Skeletal muscle tissue (tissue), 4 donors: Measurements from ENCODE around the gene ITPR1. TPM values are rescaled to one million over a fixed set of nuclear protein-coding genes. Genes with fewer than 3 reads are reported as not detected.

ENCODE experiments used
- H3K27ac ChIP-seq: one replicate; pipeline ENCODE4 v1.7.0; 2013; ENCODE audit warnings: mild to moderate bottlenecking, low read depth, low read length, inconsistent platforms
- H3K27me3 ChIP-seq, 3 donors: one replicate each; pipeline ENCODE4 v1.7.0; 2013; ENCODE audit warnings: low read length in 3 of 3; ENCODE audit not compliant: control insufficient read depth in 3 of 3, insufficient read depth in 3 of 3
- H3K36me3 ChIP-seq, 3 donors: one replicate each; pipeline ENCODE4 v1.7.0; 2013; ENCODE audit warnings: low read length in 3 of 3; ENCODE audit not compliant: control insufficient read depth in 3 of 3, insufficient read depth in 3 of 3
- H3K4me1 ChIP-seq, 3 donors: one replicate each; pipeline ENCODE4 v1.7.0; 2013; ENCODE audit warnings: low read length in 3 of 3, mild to moderate bottlenecking in 3 of 3; ENCODE audit not compliant: control insufficient read depth in 3 of 3, insufficient read depth in 3 of 3
- H3K4me3 ChIP-seq, 3 donors: one replicate each; pipeline ENCODE4 v1.7.0; 2013; ENCODE audit warnings: low read length in 3 of 3
- H3K9ac ChIP-seq, 3 donors: one replicate each; pipeline ENCODE4 v1.7.0; 2013; ENCODE audit warnings: low read length in 3 of 3, mild to moderate bottlenecking in 3 of 3, moderate library complexity in 2 of 3, low read depth in 1 of 3
- H3K9me3 ChIP-seq, 3 donors: one replicate each; pipeline ENCODE4 v1.7.0; 2013; ENCODE audit warnings: low read length in 3 of 3; ENCODE audit not compliant: control insufficient read depth in 3 of 3
- total RNA-seq: library from RNA; depleted of rRNA; stranded (reverse); fragments of >200 nt; gene quantifications from one replicate; pipeline ENCODE4 v1.2.3, GENCODE V29; 2014
- donor health status: Osteomylitis.

The ITPR1 gene
- total RNA-seq, 1 donor from 2014 or later = 55.8 TPM

- Histone ChIP-seq H3K27ac (no peak overlapping the region), H3K27me3 (no peaks in the 10 kb centered on the region), H3K4me1 (peaks cover 0 to 13% (median 10%) of the 10 kb centered on the region in 3 donors), H3K9me3 (no peaks in the 10 kb centered on the region), H3K4me3 (peak overlapping the region in 2 of 3 donors; percentile 21 to 42), H3K36me3 (no peaks in the 10 kb centered on the region), H3K9ac (no peak overlapping the region)
Measured at GRCh38 chr3:4730719-4731118, 237.6 kb downstream of the ITPR1 start.

- no peak overlapping the region for H3K27ac ChIP-seq
- no peaks in the 10 kb centered on the region for H3K36me3 ChIP-seq
Measured at GRCh38 chr3:4731543-4732111, 238.5 kb downstream of the ITPR1 start.

GRCh38 chr3:4732925-4733324 is 239.8 kb downstream of the ITPR1 start:
- Histone ChIP-seq H3K27ac (no peak overlapping the region), H3K36me3 (no peaks in the 10 kb centered on the region), H3K9me3 (no peaks in the 10 kb centered on the region), H3K4me1 (peaks cover 2 to 17% (median 10%) of the 10 kb centered on the region in 3 donors), H3K9ac (no peak overlapping the region), H3K4me3 (no peak overlapping the region), H3K27me3 (no peaks in the 10 kb centered on the region)

More at GRCh38 chr3:4731543-4732111, 238.5 kb downstream of the ITPR1 start:
- H3K4me3 ChIP-seq = no peak overlapping the region
- H3K4me1 ChIP-seq = peaks cover 0 to 17% (median 10%) of the 10 kb centered on the region in 3 donors
- no peak overlapping the region for H3K9ac ChIP-seq
- H3K9me3 ChIP-seq = no peaks in the 10 kb centered on the region
- H3K27me3 ChIP-seq = no peaks in the 10 kb centered on the region

- no peaks in the 10 kb centered on the region for H3K9me3 ChIP-seq
- H3K4me3 ChIP-seq = no peak overlapping the region
- H3K9ac ChIP-seq = no peak overlapping the region
- H3K27me3 ChIP-seq = no peaks in the 10 kb centered on the region
- H3K27ac ChIP-seq = no peak overlapping the region
- H3K36me3 ChIP-seq = no peaks in the 10 kb centered on the region
- peaks cover 9 to 17% (median 12%) of the 10 kb centered on the region in 3 donors for H3K4me1 ChIP-seq
Measured at GRCh38 chr3:4734454-4734853, 241.3 kb downstream of the ITPR1 start.

- H3K9ac ChIP-seq = no peak overlapping the region
- no peaks in the 10 kb centered on the region for H3K36me3 ChIP-seq
- no peaks in the 10 kb centered on the region for H3K27me3 ChIP-seq
- H3K27ac ChIP-seq = no peak overlapping the region
- H3K9me3 ChIP-seq = no peaks in the 10 kb centered on the region
- peaks cover 9 to 24% (median 13%) of the 10 kb centered on the region in 3 donors for H3K4me1 ChIP-seq
- H3K4me3 ChIP-seq = no peak overlapping the region
Measured at GRCh38 chr3:4735243-4735642, 242.1 kb downstream of the ITPR1 start.

- Histone ChIP-seq H3K27me3 (no peaks in the 10 kb centered on the region), H3K9me3 (no peaks in the 10 kb centered on the region), H3K36me3 (no peaks in the 10 kb centered on the region), H3K27ac (peak overlapping the region; percentile 46), H3K4me3 (no peak overlapping the region), H3K4me1 (peaks cover 15 to 24% (median 18%) of the 10 kb centered on the region in 3 donors), H3K9ac (no peak overlapping the region)
Measured at GRCh38 chr3:4736284-4736861, 243.2 kb downstream of the ITPR1 start.

- H3K4me3 ChIP-seq = no peak overlapping the region
- H3K27ac ChIP-seq = no peak overlapping the region
- no peaks in the 10 kb centered on the region for H3K9me3 ChIP-seq
- no peak overlapping the region for H3K9ac ChIP-seq
- H3K4me1 ChIP-seq = peaks cover 25 to 32% (median 32%) of the 10 kb centered on the region in 3 donors
- H3K27me3 ChIP-seq = no peaks in the 10 kb centered on the region
- no peaks in the 10 kb centered on the region for H3K36me3 ChIP-seq
Measured at GRCh38 chr3:4738737-4739274, 245.7 kb downstream of the ITPR1 start.

GRCh38 chr3:4739289-4740236 is 246.4 kb downstream of the ITPR1 start:
- peak overlapping the region; percentile 87 for H3K27ac ChIP-seq
- H3K4me1 ChIP-seq = peaks cover 25 to 32% (median 32%) of the 10 kb centered on the region in 3 donors
- no peaks in the 10 kb centered on the region for H3K36me3 ChIP-seq

GRCh38 chr3:4740397-4741105 is 247.4 kb downstream of the ITPR1 start:
- peaks cover 25 to 32% (median 32%) of the 10 kb centered on the region in 3 donors for H3K4me1 ChIP-seq
- H3K27ac ChIP-seq = peak overlapping the region; percentile 87
- H3K4me3 ChIP-seq = no peak overlapping the region
- H3K9ac ChIP-seq = peak overlapping the region in 1 of 3 donors; percentile 40
- no peaks in the 10 kb centered on the region for H3K27me3 ChIP-seq
- no peaks in the 10 kb centered on the region for H3K36me3 ChIP-seq
- no peaks in the 10 kb centered on the region for H3K9me3 ChIP-seq

More at GRCh38 chr3:4739289-4740236, 246.4 kb downstream of the ITPR1 start:
- Histone ChIP-seq H3K9ac (no peak overlapping the region), H3K27me3 (no peaks in the 10 kb centered on the region), H3K4me3 (no peak overlapping the region), H3K9me3 (no peaks in the 10 kb centered on the region)
